ENCODE results near the gene POU6F1.
"Not testable (repeated sequence)": the region's sequence is repeated elsewhere in the genome, so short reads cannot be mapped to it uniquely, and the experiment has no call there.

POU6F1 gene

GRCh38 chr12:51227962-51228361 lies 10.1 kb upstream of the POU6F1 start:
- DNase-seq: no peak

- DNase-seq: not testable (repeated sequence)
These were observed 9.2 kb upstream of the POU6F1 start for GRCh38 chr12:51227112-51227511.

GRCh38 chr12:51225771-51226170 lies 7.9 kb upstream of the POU6F1 start:
- DNase-seq: no peak

GRCh38 chr12:51225234-51225633 lies 7.4 kb upstream of the POU6F1 start:
- DNase-seq: no peak

- no peak for DNase-seq
These were observed 6.8 kb upstream of the POU6F1 start for GRCh38 chr12:51224625-51225024.

GRCh38 chr12:51222461-51222860 lies 4.6 kb upstream of the POU6F1 start:
- DNase-seq: no peak

- not testable (repeated sequence) for DNase-seq
These were observed 2.0 kb upstream of the POU6F1 start for GRCh38 chr12:51219857-51220256.

- no peak for DNase-seq
These were observed 1.5 kb upstream of the POU6F1 start for GRCh38 chr12:51219322-51219721.

GRCh38 chr12:51218607-51219161 lies 822 bp upstream of the POU6F1 start:
- DNase-seq: no peak

- DNase-seq: peak; percentile 9
These were observed 512 bp downstream of the POU6F1 start for GRCh38 chr12:51217133-51217967.

- DNase-seq: no peak
These were observed 1.2 kb downstream of the POU6F1 start for GRCh38 chr12:51216642-51217041.

GRCh38 chr12:51214895-51215294 lies 3.0 kb downstream of the POU6F1 start:
- no peak for DNase-seq

- DNase-seq: no peak
These were observed 7.0 kb downstream of the POU6F1 start for GRCh38 chr12:51210690-51211395.

- no peak for DNase-seq
These were observed 8.6 kb downstream of the POU6F1 start for GRCh38 chr12:51209259-51209658.

GRCh38 chr12:51208016-51208660 lies 9.7 kb downstream of the POU6F1 start:
- no peak for DNase-seq

- no peak for DNase-seq
These were observed 12.5 kb downstream of the POU6F1 start for GRCh38 chr12:51205350-51205749.

GRCh38 chr12:51202718-51203117 lies 15.1 kb downstream of the POU6F1 start:
- DNase-seq: no peak

GRCh38 chr12:51200806-51201205 lies 17.1 kb downstream of the POU6F1 start:
- DNase-seq: no peak

- DNase-seq: no peak
These were observed 17.7 kb downstream of the POU6F1 start for GRCh38 chr12:51200156-51200555.

GRCh38 chr12:51199366-51199945 lies 18.4 kb downstream of the POU6F1 start:
- DNase-seq: no peak

GRCh38 chr12:51198568-51199365 lies 19.1 kb downstream of the POU6F1 start:
- DNase-seq: no peak

All from fibroblast of upper back skin (primary cell).